ENCODE data around the gene LPP.

- TF ChIP-seq CTCF (IDR thresholded peaks at IDR 0.05 in 4 of 5, conservative IDR thresholded peaks at IDR 0.05 in 1 of 5) (no peak), POLR2A (IDR thresholded peaks at IDR 0.05) (no peak)
Observed at GRCh38 chr3:188647237-188647636, 493.3 kb downstream of the LPP start.

Measured in gastrocnemius medialis (tissue), 4 donors.